H9 (cell line): ENCODE measurements around the gene ATP8B4. TPM values are rescaled to one million over a fixed set of nuclear protein-coding genes. Genes with fewer than 3 reads are reported as not detected.

ENCODE experiments used
- DNase-seq: peaks from one replicate; pipeline ENCODE4 v3.0.0-alpha.2; 2017
- H2AFZ ChIP-seq: one replicate; pipeline ENCODE4 v1.6.1; 2013; ENCODE audit warnings: mild to moderate bottlenecking, low read length, control low read depth, moderate library complexity
- H2AK5ac ChIP-seq: 2 replicates; pipeline ENCODE4 v1.6.1; 2013; ENCODE audit warnings: low read length, control low read depth, mixed read lengths; ENCODE audit not compliant: insufficient read length
- H2BK120ac ChIP-seq: one replicate; pipeline ENCODE4 v1.6.1; 2013; ENCODE audit warnings: low read depth, mild to moderate bottlenecking, low read length, control low read depth, inconsistent platforms; ENCODE audit not compliant: poor library complexity, severe bottlenecking
- H2BK12ac ChIP-seq: 2 replicates; pipeline ENCODE4 v1.6.1; 2013; ENCODE audit warnings: low read length, control low read depth, mixed read lengths, low read depth; ENCODE audit not compliant: insufficient read length
- H2BK15ac ChIP-seq: 2 replicates; pipeline ENCODE4 v1.6.1; 2013; ENCODE audit warnings: low read depth, low read length, control low read depth
- H2BK20ac ChIP-seq: one replicate; pipeline ENCODE4 v1.6.1; 2013; ENCODE audit warnings: low read depth, mild to moderate bottlenecking, low read length, control low read depth, inconsistent platforms; ENCODE audit not compliant: poor library complexity, severe bottlenecking
- H2BK5ac ChIP-seq: 2 replicates; pipeline ENCODE4 v1.6.1; 2013; ENCODE audit warnings: low read length, control low read depth, mixed read lengths; ENCODE audit not compliant: insufficient read length
- H3K14ac ChIP-seq: 2 replicates; pipeline ENCODE4 v1.6.1; 2013; ENCODE audit warnings: low read length, control low read depth; ENCODE audit not compliant: insufficient read depth
- H3K18ac ChIP-seq: 2 replicates; pipeline ENCODE4 v1.6.1; 2013; ENCODE audit warnings: low read depth, mild to moderate bottlenecking, mixed read lengths, low read length, control low read depth; ENCODE audit not compliant: insufficient read length
- H3K23ac ChIP-seq: 2 replicates; pipeline ENCODE4 v1.6.1; 2013; ENCODE audit warnings: low read length, control low read depth, mixed read lengths, low read depth; ENCODE audit not compliant: insufficient read length
- H3K23me2 ChIP-seq: 2 replicates; pipeline ENCODE4 v1.6.1; 2013; ENCODE audit warnings: low read depth, mild to moderate bottlenecking, mixed read lengths, low read length, control low read depth; ENCODE audit not compliant: insufficient read length, poor library complexity, severe bottlenecking
- H3K27ac ChIP-seq: 2 replicates; pipeline ENCODE4 v1.5.1; 2013; ENCODE audit warnings: low read length, control low read depth, mixed read lengths, low read depth; ENCODE audit not compliant: insufficient read length
- H3K27me3 ChIP-seq: 2 replicates; pipeline ENCODE4 v1.6.1; 2013; ENCODE audit warnings: low read length, control low read depth, inconsistent platforms; ENCODE audit not compliant: insufficient read depth
- H3K4ac ChIP-seq: 2 replicates; pipeline ENCODE4 v1.6.1; 2013; ENCODE audit warnings: low read depth, mild to moderate bottlenecking, control low read depth, inconsistent platforms, low read length, moderate library complexity
- H3K4me1 ChIP-seq: 2 replicates; pipeline ENCODE4 v1.6.1; 2013; ENCODE audit warnings: low read length, control low read depth, inconsistent platforms; ENCODE audit not compliant: insufficient read depth
- H3K4me2 ChIP-seq: 2 replicates; pipeline ENCODE4 v1.6.1; 2013; ENCODE audit warnings: low read length, control low read depth, mixed read lengths; ENCODE audit not compliant: insufficient read length, insufficient read depth
- H3K56ac ChIP-seq: 2 replicates; pipeline ENCODE4 v1.6.1; 2013; ENCODE audit warnings: low read depth, mild to moderate bottlenecking, mixed read lengths, low read length, control low read depth; ENCODE audit not compliant: insufficient read length
- H3K79me1 ChIP-seq: 2 replicates; pipeline ENCODE4 v1.6.1; 2013; ENCODE audit warnings: low read depth, mild to moderate bottlenecking, moderate library complexity, low read length, control low read depth, inconsistent platforms; ENCODE audit not compliant: insufficient read depth, poor library complexity, severe bottlenecking
- H3K79me2 ChIP-seq: 2 replicates; pipeline ENCODE4 v1.6.1; 2013; ENCODE audit warnings: low read length, control low read depth, inconsistent platforms; ENCODE audit not compliant: insufficient read depth
- H3K9ac ChIP-seq: 2 replicates; pipeline ENCODE4 v1.6.1; 2013; ENCODE audit warnings: low read length, control low read depth, mixed read lengths; ENCODE audit not compliant: insufficient read length; ENCODE audit errors: extremely low read depth
- H3K9me3 ChIP-seq: one replicate; pipeline ENCODE4 v1.6.1; 2013; ENCODE audit warnings: low read depth, low read length, inconsistent platforms; ENCODE audit not compliant: control insufficient read depth
- H3T11ph ChIP-seq: one replicate; pipeline ENCODE4 v1.6.1; 2013; ENCODE audit warnings: mild to moderate bottlenecking, low read length, control low read depth, inconsistent platforms
- H4K20me1 ChIP-seq: one replicate; pipeline ENCODE4 v1.6.1; 2013; ENCODE audit not compliant: control insufficient read depth, insufficient read length, insufficient read depth
- H4K5ac ChIP-seq: 2 replicates; pipeline ENCODE4 v1.6.1; 2013; ENCODE audit warnings: low read depth, mild to moderate bottlenecking, mixed read lengths, low read length, control low read depth; ENCODE audit not compliant: insufficient read length
- H4K8ac ChIP-seq: replicated peaks from 2 replicates; pipeline ENCODE4 v1.6.1; 2013; ENCODE audit warnings: low read length, control low read depth, mixed read lengths, low read depth; ENCODE audit not compliant: insufficient read length
- H4K91ac ChIP-seq: 2 replicates; pipeline ENCODE4 v1.6.1; 2013; ENCODE audit warnings: low read depth, mild to moderate bottlenecking, moderate library complexity, mixed read lengths, low read length, control low read depth; ENCODE audit not compliant: insufficient read length
- H3K27ac Mint-ChIP-seq, 3 experiments: 2 replicates in 2 of 3; 3 replicates in 1 of 3; pipeline ENCODE4 v1.8.0; 2020 to 2021; ENCODE audit warnings: mixed read lengths in 3 of 3, mild to moderate bottlenecking in 1 of 3, moderate library complexity in 1 of 3
- H3K27me3 Mint-ChIP-seq: 2 replicates; pipeline ENCODE4 v1.8.0; 2021; ENCODE audit warnings: low read depth, mild to moderate bottlenecking, moderate library complexity, mixed read lengths
- H3K36me3 Mint-ChIP-seq, 3 experiments: 2 replicates in 2 of 3; 3 replicates in 1 of 3; pipeline ENCODE4 v1.8.0; 2020 to 2021; ENCODE audit warnings: low read depth in 3 of 3, mixed read lengths in 3 of 3; ENCODE audit not compliant: insufficient read depth in 1 of 3
- H3K4me1 Mint-ChIP-seq, 2 experiments: 2 replicates each; pipeline ENCODE4 v1.8.0; 2020; ENCODE audit warnings: mixed read lengths in 2 of 2
- H3K4me3 Mint-ChIP-seq, 2 experiments: 2 replicates in 1 of 2; 3 replicates in 1 of 2; pipeline ENCODE4 v1.8.0; 2020 to 2021; ENCODE audit warnings: mild to moderate bottlenecking in 2 of 2, mixed read lengths in 2 of 2, moderate library complexity in 1 of 2
- H3K9me3 Mint-ChIP-seq, 2 experiments: 2 replicates in 1 of 2; 3 replicates in 1 of 2; pipeline ENCODE4 v1.8.0; 2020; ENCODE audit warnings: mild to moderate bottlenecking in 2 of 2, mixed read lengths in 2 of 2, moderate library complexity in 1 of 2
- WGBS: extraction: QIAGEN DNeasy Blood & Tissue Kit; methylation state at CpG from one replicate; pipeline ENCODE4 v1.1.7; 2013; ENCODE audit warnings: missing lambda C conversion rate, low lambda C conversion rate, mixed read lengths; ENCODE audit not compliant: insufficient read length; ENCODE audit errors: extremely low coverage; 5-methylcytosine and 5-hydroxymethylcytosine counted together
- total RNA-seq: library from RNA; stranded (reverse); gene quantifications from 2 replicates; pipeline ENCODE4 v1.2.1, GENCODE V29; 2021
- TF ChIP-seq, protein P1 (sequence below): fragments of 200-600 bp; sonication (generic); conservative IDR thresholded peaks from 3 replicates; pipeline ENCODE4 v1.8.0; 2021; ENCODE audit warnings: antibody characterized with exemption, mild to moderate bottlenecking

The ATP8B4 gene
- total RNA-seq, 1 experiment from 2014 or later: 0.52 TPM

DNA sequence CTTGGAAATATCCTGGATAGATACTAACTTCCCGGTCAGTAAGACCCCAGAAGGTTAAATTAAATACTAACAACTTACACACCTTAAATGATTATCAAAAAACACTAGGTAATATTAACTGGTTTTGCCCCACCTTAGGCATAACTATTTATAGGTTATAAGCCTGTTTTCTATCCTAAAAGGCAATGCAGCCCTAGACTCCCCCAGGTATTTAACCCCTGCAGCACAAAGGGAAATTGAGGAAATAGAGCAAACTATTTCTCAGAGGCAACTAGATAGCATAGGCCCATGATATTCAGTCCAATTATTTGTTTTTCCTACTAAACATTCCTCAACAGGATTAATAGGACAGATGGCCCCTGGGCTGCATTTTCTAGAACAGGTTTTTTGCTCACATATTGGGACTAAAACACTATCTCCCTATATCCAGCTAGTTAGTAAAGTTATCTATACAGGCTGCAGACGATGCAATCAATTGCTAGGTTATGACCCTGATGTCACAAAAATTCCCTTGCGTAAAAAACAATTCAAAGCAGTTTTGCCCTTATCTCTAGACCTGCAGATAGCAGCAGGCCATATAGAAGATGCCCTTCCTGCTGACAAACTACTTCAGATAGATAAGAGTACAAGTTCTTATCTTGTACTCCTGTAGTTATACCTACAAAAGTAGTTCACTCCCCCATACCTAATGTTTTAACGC is 276.9 kb downstream of the ATP8B4 start:
- no peak overlapping the region for H3T11ph ChIP-seq
- no peaks in the 10 kb centered on the region for H3K9me3 ChIP-seq
- H3K23ac ChIP-seq: no peak overlapping the region
- Mint-ChIP-seq H3K4me1 (no peaks in the 10 kb centered on the region), H3K4me3 (no peak overlapping the region), H3K27me3 (no peaks in the 10 kb centered on the region), H3K27ac (no peak overlapping the region), H3K9me3 (peaks cover 35% of the 10 kb centered on the region in 2 experiments), H3K36me3 (peaks cover 5 to 24% (median 15%) of the 10 kb centered on the region in 3 experiments)
- no peak overlapping the region for H4K5ac ChIP-seq
- H4K20me1 ChIP-seq: no peaks in the 10 kb centered on the region
- no peak overlapping the region for H2AK5ac ChIP-seq
- H3K4me1 ChIP-seq: no peaks in the 10 kb centered on the region
- no peak overlapping the region for H3K14ac ChIP-seq
- no peak overlapping the region for H3K4ac ChIP-seq
- no peak overlapping the region for H4K91ac ChIP-seq
- no peaks in the 10 kb centered on the region for H3K23me2 ChIP-seq
- H2BK5ac ChIP-seq: no peak overlapping the region
- no peak overlapping the region for H2BK120ac ChIP-seq
- no CpG with 5 or more reads among the region's 4 CpGs for WGBS
- TF ChIP-seq, protein P1, sequence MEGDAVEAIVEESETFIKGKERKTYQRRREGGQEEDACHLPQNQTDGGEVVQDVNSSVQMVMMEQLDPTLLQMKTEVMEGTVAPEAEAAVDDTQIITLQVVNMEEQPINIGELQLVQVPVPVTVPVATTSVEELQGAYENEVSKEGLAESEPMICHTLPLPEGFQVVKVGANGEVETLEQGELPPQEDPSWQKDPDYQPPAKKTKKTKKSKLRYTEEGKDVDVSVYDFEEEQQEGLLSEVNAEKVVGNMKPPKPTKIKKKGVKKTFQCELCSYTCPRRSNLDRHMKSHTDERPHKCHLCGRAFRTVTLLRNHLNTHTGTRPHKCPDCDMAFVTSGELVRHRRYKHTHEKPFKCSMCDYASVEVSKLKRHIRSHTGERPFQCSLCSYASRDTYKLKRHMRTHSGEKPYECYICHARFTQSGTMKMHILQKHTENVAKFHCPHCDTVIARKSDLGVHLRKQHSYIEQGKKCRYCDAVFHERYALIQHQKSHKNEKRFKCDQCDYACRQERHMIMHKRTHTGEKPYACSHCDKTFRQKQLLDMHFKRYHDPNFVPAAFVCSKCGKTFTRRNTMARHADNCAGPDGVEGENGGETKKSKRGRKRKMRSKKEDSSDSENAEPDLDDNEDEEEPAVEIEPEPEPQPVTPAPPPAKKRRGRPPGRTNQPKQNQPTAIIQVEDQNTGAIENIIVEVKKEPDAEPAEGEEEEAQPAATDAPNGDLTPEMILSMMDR: no peak
- H3K56ac ChIP-seq: no peak overlapping the region
- no peaks in the 10 kb centered on the region for H3K27me3 ChIP-seq
- DNase-seq: no peak
- H3K18ac ChIP-seq: no peak overlapping the region
- H2BK20ac ChIP-seq: no peak overlapping the region
- H3K9ac ChIP-seq: no peak overlapping the region
- H4K8ac ChIP-seq: no peak overlapping the region
- H3K27ac ChIP-seq: no peak overlapping the region
- no peak overlapping the region for H2BK12ac ChIP-seq
- H2BK15ac ChIP-seq: no peak overlapping the region
- H2AFZ ChIP-seq: no peak overlapping the region
- no peak overlapping the region for H3K4me2 ChIP-seq
- H3K79me1 ChIP-seq: no peaks in the 10 kb centered on the region
- no peaks in the 10 kb centered on the region for H3K79me2 ChIP-seq
